HG02943 (cell line): ENCODE results near the gene SP7.
"Not testable (repeated sequence)": the region's sequence is repeated elsewhere in the genome, so short reads cannot be mapped to it uniquely, and the experiment has no call there.

Source experiments
- ATAC-seq: cut with Tn5 transposase; IDR thresholded peaks from one replicate; pipeline ENCODE4 v1.9.1; 2021; ENCODE audit warnings: mild to moderate bottlenecking, low read depth, moderate library complexity; ENCODE audit not compliant: unreplicated experiment

Gene SP7

GRCh38 chr12:53347905-53348304, 11.8 kb upstream of the SP7 start:
- no peak for ATAC-seq

- no peak for ATAC-seq
Measured at GRCh38 chr12:53346491-53346890, 10.3 kb upstream of the SP7 start.

GRCh38 chr12:53345486-53346188, 9.5 kb upstream of the SP7 start:
- no peak for ATAC-seq

GRCh38 chr12:53344824-53345485, 8.8 kb upstream of the SP7 start:
- no peak for ATAC-seq

GRCh38 chr12:53344487-53344823, 8.3 kb upstream of the SP7 start:
- ATAC-seq: no peak

GRCh38 chr12:53343969-53344368, 7.8 kb upstream of the SP7 start:
- ATAC-seq: no peak

- ATAC-seq: no peak
Measured at GRCh38 chr12:53343449-53343848, 7.3 kb upstream of the SP7 start.

- no peak for ATAC-seq
Measured at GRCh38 chr12:53340398-53340797, 4.2 kb upstream of the SP7 start.

- no peak for ATAC-seq
Measured at GRCh38 chr12:53338916-53339315, 2.8 kb upstream of the SP7 start.

GRCh38 chr12:53338017-53338416, 1.9 kb upstream of the SP7 start:
- ATAC-seq: no peak

- no peak for ATAC-seq
Measured at GRCh38 chr12:53334822-53335221, 1.3 kb downstream of the SP7 start.

- ATAC-seq: no peak
Measured at GRCh38 chr12:53333845-53334244, 2.3 kb downstream of the SP7 start.

- no peak for ATAC-seq
Measured at GRCh38 chr12:53333289-53333688, 2.9 kb downstream of the SP7 start.

GRCh38 chr12:53332744-53333143, 3.4 kb downstream of the SP7 start:
- no peak for ATAC-seq

GRCh38 chr12:53332339-53332738, 3.8 kb downstream of the SP7 start:
- ATAC-seq: not testable (repeated sequence)

- no peak for ATAC-seq
Measured at GRCh38 chr12:53330671-53331070, 5.5 kb downstream of the SP7 start.

GRCh38 chr12:53328043-53328435, 8.1 kb downstream of the SP7 start:
- ATAC-seq: no peak

- ATAC-seq: no peak
Measured at GRCh38 chr12:53327435-53328042, 8.6 kb downstream of the SP7 start.

- no peak for ATAC-seq
Measured at GRCh38 chr12:53326460-53327185, 9.5 kb downstream of the SP7 start.

GRCh38 chr12:53325511-53326061, 10.6 kb downstream of the SP7 start:
- no peak for ATAC-seq
